CD4-positive, alpha-beta T cell treated with Interleukin-10 for 1 hour (primary cell): Measurements from ENCODE around the gene RFX3.

Experiments used
- DNase-seq: peaks from one replicate; pipeline ENCODE4 v3.0.0-alpha.2; 2020

The RFX3 gene

DNA sequence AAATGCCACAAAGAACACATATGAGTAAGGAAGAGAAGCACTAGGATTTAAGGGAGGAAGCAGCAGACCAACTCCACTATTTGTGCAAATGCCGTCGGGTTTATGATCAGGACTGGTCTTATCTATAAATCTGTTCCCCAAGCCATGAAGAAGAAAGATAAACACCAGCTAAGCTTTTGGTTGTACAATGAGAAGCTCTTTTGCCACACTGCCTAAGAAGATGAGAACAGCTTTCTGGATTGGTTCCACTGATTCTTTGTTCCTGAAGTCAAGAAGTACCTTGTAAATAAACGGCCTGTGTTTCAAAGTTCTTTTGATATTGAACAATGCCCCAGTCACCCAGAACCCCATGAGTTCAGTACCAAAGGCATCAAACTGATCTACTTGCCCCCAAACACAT is 93.9 kb downstream of the RFX3 start:
- DNase-seq, result no peak

DNA sequence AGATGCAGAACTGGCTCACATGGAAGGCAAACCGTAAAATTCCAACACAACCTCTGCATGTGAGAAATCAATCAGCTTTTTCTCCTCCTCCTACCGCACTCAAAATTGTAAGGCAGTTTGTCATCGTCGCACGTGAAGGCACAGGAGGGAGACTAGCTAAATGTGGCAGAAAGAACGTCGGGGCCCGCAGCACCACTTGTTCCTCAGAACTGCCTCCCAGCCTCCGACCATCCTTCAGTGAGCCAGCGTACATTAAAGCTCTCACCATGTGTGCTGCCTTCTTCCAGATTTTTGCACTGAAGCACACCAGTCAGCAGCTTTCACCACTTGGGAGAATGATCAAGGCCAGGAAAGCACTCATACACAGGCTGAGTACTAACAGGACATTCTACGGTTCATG is 105.9 kb downstream of the RFX3 start:
- no peak for DNase-seq

DNA sequence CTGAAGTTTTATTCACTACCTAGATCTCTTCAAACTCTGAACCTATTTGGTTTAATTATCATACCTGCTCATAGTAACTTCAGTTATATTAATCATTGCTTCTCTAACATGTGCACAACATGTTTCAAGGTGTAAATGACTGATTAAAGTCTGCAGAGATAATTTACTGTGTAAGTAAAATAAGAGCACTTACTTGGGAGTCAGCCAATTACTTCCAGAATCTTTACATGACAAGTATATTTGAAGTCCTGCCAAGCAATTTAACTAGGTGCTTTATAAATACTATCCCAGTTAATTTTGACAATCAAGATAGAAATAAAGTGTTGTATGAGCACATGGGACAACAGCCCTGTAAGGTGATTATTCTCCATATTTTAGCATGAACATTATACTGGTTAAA is 109.9 kb downstream of the RFX3 start:
- no peak for DNase-seq

DNA sequence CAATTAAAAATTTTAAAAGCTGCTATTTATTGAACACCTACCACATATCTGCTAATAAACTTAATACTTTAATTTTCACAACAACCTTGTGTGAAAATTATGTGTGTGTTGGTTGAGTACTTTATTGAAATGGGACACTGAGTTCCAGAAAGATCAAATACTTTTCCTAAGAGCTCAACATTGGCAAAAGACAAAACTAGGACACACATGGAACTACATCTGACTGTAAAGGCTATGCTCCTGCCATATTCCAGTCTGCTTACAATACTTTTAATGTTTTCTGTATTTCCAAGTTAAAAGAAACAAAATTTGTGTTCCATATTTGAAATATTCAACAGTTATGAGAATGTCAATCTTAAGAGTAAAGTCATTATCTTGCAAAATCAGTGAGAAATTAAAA is 111.8 kb downstream of the RFX3 start:
- no peak for DNase-seq

DNA sequence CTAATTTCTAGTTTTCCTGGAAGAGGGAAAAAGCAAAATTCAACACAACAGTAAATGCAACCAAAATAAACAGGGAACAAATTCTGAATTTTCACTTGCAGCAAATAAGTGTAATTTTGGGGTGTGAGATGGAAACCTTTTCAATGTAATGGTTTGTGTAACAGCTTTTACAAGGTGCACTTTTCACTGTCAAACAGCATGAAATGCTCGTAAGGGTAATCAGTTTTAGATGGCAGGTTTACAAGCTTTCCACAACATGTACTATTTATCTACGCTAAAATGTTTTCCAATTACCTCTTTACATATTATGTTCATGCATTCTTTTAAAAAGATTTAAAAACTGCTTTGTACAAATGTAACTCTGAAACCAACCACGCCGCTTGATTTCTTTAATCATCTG is 115.3 kb downstream of the RFX3 start:
- no peak for DNase-seq

DNA sequence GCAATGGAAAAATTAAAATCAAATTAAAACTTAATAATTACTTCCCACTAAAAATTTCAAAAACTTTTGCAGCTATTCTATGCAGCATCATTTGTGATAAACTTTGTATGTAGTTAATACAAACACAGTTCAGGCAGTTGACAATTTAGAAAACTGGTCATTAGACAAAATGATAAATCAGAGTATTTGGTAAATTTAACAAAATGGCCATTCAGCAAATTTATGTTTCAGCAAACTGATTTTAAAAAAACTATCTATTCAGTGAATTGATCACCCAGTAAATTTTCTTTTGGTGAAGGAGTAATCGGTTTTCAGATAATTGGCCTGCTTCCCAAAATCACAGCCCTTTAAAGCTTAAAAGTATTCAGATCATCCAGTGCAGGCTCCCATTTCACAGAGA is 116.3 kb downstream of the RFX3 start:
- no peak for DNase-seq

DNA sequence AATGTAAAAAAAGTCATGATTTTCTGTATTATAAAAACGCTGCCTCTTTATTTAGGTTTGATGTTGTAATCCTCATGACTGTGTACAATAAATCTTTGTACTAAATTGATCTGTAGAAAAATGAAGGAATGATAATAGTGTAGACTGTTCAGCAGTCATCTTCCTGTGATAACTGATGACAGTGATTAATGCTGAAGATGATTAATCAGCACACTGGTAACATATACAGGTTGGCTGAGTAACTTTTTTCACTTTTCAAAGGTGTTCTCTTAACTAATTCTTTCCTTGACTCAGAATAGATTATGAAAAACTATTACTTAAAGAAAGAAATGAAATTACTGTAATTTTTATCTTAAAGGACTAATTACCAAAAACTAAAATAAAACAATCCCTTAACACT is 122.5 kb downstream of the RFX3 start:
- no peak for DNase-seq

DNA sequence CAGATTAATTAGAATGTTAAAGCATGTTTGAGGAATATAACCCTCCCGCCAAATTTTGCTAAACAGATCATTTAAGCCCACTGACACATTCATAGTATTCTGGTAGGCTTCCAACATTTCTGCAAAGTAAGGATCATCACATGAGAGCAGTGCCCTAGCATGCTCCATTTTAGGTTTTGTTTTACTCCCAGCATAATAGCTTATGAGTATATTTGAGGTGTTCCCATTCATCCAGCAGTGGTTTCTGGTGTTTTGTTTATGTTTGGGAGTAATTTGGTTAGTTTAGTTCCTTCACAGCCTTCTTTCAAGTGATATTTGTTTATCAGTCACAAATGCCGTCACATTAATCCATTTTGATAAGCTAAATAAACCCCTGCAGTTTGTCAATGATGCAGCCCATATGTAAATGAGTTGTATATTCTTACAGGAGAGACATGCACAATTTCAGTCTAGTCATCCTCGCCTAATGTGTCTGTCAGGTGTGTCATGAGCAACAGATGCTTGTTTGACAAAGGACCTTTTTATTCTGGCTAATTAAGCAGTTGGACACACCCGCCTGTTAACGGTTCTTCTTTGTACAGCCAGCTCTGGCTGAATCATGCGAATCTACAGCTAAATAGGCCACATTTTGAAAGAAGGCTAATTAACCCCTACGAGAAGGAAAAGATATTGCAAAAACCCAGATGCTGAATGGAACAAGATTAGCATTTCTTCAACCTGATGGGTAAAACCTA is 124.4 kb downstream of the RFX3 start:
- no peak for DNase-seq

DNA sequence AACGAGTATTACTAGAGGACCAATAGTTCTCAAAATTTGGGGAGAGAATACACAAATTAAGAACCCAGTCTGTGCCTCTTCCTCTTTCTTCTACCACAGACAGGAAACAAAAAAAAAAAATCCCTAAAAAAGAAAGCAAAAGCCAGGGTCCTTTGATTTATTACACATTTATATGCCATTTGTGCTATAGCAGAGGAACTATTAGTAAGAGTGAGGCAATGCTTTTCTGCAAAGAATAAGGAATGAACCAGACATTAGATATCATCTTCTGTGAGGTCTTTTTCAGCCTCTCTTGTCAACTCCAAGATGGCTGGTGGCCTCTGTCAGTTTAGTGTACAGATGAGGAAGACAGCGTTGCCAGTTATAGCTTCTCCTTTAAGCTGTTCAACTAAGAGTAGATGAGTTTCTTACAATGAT is 127.6 kb downstream of the RFX3 start:
- DNase-seq, result peak; percentile 16

DNA sequence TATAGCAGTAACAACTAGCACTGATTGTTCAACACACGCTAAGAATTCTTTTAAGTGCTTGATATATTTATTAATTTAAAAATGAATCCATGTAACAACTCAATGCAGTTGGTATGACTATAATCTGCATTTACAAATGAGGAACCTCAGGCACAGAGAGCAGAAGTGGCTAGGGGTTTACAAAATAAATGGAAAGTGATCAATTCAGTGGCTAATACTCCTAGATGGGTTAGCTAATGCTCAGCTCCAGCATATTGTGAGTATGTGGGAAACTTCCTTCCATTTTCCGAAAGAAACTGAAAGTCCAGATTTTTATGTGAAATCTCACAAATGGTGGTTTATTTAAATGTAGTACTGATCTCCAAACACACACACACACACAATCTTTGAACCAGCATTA is 128.0 kb downstream of the RFX3 start:
- no peak for DNase-seq

DNA sequence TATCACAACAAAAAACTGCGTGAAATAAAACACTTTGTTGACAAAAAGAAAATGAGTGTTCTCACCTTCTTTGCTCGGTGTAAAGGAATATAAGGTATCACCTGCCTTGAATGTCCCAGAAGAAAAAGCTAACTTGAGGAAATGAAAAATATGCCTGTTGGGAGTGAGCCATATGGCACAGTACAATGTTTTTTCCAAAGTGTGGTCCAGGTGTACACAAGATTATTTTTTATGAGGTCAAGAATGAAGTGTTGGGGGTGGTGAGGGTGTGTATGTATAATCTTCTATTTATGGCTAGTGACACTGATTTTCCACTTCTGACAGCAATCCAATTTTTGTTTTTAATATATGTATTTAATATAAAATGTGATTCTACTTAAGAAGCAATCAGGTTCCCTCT is 134.4 kb downstream of the RFX3 start:
- no peak for DNase-seq

DNA sequence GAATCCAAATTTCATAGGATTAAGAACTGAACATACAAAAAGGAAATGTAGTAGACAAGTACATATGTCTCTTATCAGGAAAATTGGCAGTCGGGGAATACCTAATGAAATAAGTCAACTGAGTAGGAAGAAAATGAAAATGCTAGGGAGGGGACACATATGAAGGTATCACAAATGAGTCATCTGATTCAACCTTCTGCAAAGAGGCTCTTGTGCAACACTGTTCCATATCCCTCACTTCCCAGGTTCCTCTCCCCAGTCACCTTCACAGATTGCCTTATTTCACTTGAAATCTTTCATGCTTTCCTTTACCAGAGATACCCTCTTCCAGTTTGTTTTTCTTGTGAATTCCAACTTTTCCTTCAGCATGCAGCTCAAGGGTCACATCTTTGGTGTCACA is 139.0 kb downstream of the RFX3 start:
- DNase-seq, result no peak

DNA sequence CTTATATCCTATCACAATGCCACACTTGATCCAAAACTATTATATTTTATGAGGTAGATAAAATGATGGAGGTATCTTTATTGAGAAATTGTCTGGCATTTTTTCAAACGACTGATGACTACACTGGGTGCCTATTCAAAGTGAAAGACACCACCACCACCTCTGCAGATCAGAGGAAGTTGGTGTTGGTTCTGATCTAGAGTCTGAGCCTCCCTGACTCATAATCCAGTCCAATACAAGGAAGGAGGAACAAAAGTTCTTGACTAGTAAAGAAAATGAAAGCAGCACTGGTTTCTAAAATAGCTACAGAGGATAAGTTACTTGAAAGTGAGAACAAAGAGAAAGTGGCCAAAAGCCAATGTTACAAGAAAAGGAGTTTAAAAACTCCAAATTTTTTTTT is 139.9 kb downstream of the RFX3 start:
- DNase-seq, result no peak

DNA sequence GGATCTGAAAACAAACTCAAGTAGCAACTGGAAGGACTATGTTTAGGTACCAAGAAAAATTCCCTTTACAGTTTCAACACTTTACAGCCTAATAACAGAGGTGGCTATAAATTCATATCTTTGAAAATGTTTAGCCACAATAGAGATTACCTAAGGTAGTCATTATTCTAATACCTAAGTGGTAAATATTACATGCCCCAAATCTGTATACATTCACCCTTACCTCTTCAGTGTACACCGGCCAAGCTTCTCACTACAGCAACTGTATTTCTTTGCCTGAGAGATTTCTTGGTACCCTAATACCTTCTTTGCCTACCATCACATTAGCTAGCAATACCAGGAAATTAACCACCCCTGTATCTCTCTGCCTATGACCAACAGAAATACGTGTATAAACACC is 154.0 kb downstream of the RFX3 start:
- no peak for DNase-seq

DNA sequence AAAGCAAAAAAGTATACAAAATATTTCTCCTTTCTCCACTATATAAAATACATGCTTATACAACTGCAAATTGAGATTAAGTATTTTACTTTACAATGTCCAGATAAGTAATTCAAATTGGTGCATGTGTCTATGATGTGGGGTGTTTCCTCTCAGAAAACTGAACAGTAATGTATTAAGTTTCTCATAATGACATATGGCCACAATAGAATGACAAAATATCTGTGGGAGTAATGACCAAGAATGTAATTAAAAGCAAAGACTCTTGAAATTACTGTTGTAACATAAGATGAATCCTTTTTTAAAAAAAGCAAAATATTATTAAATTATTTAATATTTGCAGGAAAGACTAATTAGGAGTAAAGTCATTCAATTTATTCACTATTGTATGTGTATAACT is 155.1 kb downstream of the RFX3 start:
- DNase-seq, result no peak

DNA sequence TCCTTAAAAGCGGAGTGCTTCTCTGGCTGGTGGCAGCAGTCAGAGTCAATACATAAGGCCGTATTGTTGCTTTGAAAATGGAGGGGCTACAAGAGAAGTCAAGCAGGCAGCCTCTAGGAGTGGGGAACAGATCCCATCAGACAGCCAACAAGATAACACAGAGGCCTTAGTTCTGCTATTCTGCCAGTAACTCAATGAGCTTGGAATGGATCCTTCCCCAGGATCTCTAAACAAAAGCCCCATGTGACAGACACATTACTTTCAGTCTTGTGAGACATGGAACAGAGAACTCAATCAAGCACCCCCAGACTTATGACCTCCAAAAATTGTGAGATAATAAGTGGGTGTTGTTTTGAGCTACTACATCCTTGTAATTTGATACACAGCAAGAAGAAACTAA is 158.6 kb downstream of the RFX3 start:
- no peak for DNase-seq

DNA sequence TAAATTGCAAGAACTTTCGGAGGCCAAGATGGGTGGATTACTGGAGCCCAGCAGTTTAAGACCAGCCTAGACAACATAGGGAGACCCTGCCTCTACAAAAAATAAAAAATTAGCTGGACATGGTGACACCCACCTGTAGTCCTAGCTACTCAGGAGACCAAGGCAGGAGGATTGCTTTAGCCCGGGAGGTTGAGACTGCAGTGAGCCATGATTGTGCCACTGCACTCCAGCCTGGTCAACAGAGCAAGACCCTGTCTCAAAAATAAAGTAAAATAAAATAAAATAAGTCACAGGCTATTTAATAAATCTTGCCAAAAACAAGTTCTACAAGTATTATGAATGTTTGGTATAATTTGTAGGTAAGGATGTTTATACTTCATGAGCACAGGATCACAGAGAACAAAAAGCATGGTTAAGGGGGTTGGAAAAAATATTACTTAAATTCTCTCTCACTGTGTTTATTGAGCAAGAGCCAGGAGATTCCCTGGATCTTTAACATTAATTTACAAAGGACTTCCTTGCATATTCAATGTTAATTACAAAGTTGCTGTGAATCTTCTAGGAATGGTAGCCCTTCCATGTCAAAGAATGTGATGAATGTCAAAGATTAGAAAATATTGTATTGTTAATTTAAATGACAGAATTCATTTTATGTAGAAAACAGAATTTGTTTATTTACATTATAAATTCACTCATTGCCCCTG is 164.0 kb downstream of the RFX3 start:
- no peak for DNase-seq

DNA sequence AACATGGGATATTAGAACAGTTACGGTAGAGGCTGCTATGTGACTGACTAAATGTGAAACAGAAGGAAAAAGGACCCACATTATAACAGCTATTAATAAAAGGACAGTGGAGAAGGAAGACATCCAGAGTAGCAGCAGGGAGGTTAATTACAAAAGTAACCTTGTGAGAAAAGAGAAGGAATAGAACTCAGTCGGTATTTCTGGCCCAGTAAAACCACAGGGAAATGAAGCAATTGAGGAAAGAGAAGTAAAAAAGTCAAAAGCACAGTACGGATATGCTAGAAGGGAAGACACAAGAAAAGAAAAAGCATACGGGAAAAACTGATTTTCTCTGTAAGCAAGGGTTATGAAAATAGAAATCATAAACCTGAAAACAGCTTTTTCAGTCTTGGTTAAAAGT is 164.7 kb downstream of the RFX3 start:
- DNase-seq, result no peak

DNA sequence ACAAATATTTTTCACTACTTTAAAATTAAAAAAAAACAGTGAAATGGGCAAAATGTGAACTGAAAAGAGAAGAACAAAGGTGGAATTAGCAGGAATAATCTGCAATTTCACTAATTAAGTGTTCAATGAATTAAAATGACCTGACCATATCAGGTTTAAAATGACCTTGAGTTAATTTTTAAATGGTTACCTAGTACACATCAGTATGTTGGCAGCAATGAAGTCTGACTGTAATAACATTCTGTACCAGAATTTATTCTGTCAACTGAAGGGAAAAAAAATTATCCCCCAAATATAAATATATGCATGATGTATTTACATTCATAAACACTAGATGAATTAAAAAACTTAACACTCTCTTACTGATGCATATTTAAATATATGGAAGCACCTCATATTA is 165.6 kb downstream of the RFX3 start:
- DNase-seq, result no peak

DNA sequence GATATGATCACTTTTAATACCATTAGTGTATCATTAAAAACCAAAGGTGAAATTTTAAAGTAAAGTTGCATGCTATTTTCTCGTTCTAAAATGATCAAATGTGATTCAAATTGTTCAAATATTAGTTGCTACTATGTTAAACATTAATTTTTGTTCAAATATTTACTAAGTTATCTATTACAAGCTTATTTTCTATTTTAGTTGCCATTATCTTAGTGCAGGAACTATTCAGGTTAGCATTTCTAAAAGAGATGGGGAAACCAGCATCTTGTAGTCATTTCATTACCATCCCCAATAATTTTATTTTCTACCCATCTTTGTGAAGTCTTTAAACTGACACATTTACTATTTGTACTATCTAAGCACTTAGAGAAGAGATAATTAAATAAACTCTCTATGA is 166.0 kb downstream of the RFX3 start:
- no peak for DNase-seq

DNA sequence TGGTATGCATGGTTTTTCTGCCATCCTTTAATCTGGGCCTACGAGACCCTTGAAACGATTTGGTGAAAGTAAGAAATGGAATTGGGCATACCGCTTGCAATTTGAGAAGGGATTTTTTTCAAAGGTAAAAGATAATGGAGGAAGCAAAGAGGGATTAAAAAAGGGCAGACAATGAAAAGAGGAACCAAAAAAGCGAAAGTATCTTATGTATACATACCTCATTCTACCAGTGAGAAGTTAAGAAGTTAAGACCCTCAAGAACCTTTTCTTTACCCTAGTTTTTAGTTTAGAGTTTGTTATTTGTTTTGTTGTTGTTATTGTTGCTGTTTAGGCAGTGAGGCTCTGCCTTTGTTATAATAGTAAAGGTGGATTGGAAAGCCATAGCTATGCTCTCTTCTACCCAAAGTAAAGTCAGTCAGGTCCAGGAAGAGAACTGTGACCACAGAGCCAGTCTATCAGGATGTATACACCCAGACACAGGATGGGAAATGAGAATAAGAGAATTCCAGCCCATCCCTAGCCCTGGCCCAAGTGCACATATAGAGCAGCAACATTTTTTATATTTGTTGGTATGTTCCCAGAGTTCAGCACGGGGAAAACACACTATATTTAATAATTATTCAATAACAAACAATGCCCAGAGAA is 166.6 kb downstream of the RFX3 start:
- no peak for DNase-seq

DNA sequence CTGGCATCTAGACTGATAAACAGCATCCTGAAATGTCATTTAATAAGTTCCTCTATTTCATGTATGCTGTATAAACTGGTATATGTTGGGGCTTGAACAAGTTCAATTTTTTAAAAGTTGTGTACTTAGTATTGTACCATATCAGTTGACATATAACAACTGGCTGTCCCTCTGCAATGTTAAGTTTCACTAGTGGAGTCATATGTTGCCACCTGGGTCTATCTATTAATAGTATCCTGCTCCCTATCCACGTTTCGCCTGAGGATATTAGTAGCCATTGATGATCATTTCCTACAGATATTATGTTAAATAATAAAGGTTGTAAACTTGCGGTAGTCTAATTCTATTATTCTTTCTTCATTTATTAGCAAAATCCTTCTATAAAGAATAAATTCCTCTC is 177.6 kb downstream of the RFX3 start:
- no peak for DNase-seq

DNA sequence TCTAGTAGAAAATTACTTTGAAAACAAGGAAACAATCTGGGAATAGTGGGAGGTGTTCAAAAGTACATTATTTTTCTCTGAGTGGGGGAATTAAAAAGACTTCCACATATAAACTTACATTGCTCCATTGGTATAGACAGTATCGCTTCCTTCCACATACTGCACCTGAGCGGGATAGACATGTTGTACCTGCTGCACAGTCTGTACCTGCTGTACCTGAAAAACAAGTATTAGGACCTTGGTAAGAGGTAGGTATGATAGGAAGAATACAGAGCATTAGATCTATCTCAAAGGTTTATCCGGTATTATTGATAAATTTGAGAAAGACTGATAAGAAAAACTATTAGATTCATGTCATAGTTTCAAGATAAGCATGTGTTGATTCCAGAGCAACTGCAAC is 179.3 kb downstream of the RFX3 start:
- no peak for DNase-seq

DNA sequence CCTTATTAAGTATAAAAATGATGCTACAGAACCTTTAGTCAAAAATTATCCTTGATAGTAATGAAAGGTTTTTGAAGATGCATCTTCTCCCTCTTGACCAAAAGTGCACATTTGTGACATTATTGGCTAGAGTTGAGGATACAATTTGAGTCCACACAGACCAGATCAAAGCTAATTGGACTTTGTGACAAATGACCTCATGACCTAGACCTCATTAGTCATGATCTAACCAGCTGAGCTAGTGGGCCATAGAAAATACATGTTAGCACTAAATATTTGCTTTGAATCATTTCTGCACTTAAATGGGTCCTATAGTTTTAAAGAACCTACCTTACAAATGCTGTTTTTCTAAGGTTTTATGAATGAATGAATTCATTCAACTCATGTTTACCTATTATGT is 182.1 kb downstream of the RFX3 start:
- DNase-seq, result no peak
